HCT116 (cell line): ENCODE results near the gene GNGT1. TPM values are rescaled to one million over a fixed set of nuclear protein-coding genes. Genes with fewer than 3 reads are reported as not detected.

Source experiments
- ATAC-seq: fragments of 200-7000 bp; cut with Tn5 transposase; 2 replicates; pipeline ENCODE4 v1.9.1; 2020; ENCODE audit warnings: mild to moderate bottlenecking, moderate library complexity
- BruUV-seq: library from RNA; stranded (reverse); fragments of 400-500 nt; replicated peaks from 2 replicates; lab custom pipeline; 2021; lab: Mats Ljungman, UMichigan
- CTCF ChIA-PET: fragments of 300-600 bp; sonication (Branson Sonifier 250); formaldehyde crosslinking; loops from one replicate; lab custom pipeline; 2021; ENCODE audit warnings: antibody characterized with exemption; lab: Charles Lee
- POLR2A ChIA-PET: fragments of 300-600, 350-600 bp; sonication (Branson Sonifier 250); formaldehyde crosslinking; loops from one replicate; lab custom pipeline; 2021; ENCODE audit warnings: antibody characterized with exemption; lab: Charles Lee
- RAD21 ChIA-PET, 2 experiments: fragments of 300-600 bp; sonication (Branson Sonifier 250); formaldehyde crosslinking; loops; one replicate each; lab custom pipeline; 2023; ENCODE audit warnings: low total read pairs in 2 of 2; ENCODE audit not compliant: uncharacterized antibody in 2 of 2, unreplicated experiment in 2 of 2, low non-redundant PET in 1 of 2; lab: Charles Lee
- DNase-seq: peaks from one replicate; pipeline ENCODE4 v3.0.0-alpha.2; 2010; ENCODE audit warnings: low read depth, low spot score
- H2AFZ ChIP-seq: fragments of 200-600 bp; shearing (Covaris generic), sonication (generic); 2 replicates; pipeline ENCODE4 v1.6.1; 2017; ENCODE audit warnings: low read depth, mixed run types, mixed read lengths, antibody characterized with exemption, low read length; ENCODE audit not compliant: poor library complexity, severe bottlenecking
- H3K27ac ChIP-seq: 2 replicates; pipeline ENCODE4 v1.5.1; 2012; ENCODE audit warnings: low read depth, low read length
- H3K27me3 ChIP-seq: fragments of 200-600 bp; sonication (generic); 2 replicates; pipeline ENCODE4 v1.6.1; 2016; ENCODE audit warnings: mixed run types, low read length, mixed read lengths; ENCODE audit not compliant: insufficient read depth
- H3K36me3 ChIP-seq, 2 experiments: fragments of 200-500 bp in 1 of 2; fragments of 200-600 bp in 1 of 2; sonication (Bioruptor generic) in 1 of 2; sonication (generic) in 1 of 2; 2 replicates each; pipeline versions ENCODE4 v1.5.1 to v1.6.1; 2014 to 2016; ENCODE audit warnings: low read length in 2 of 2, inconsistent platforms in 1 of 2, mixed read lengths in 1 of 2, mixed run types in 1 of 2; ENCODE audit not compliant: insufficient read depth in 2 of 2, control insufficient read depth in 1 of 2
- H3K4me1 ChIP-seq, 2 experiments: fragments of 200-600 bp in 1 of 2; sonication (generic) in 1 of 2; 2 replicates each; pipeline versions ENCODE4 v1.5.1 to v1.6.1; 2012 to 2017; ENCODE audit warnings: low read length in 2 of 2, inconsistent platforms in 1 of 2, mild to moderate bottlenecking in 1 of 2, mixed read lengths in 1 of 2, mixed run types in 1 of 2, moderate library complexity in 1 of 2; ENCODE audit not compliant: insufficient read depth in 2 of 2, control insufficient read depth in 1 of 2
- H3K4me2 ChIP-seq: fragments of 200-600 bp; sonication (generic); 2 replicates; pipeline ENCODE4 v1.6.1; 2017; ENCODE audit warnings: mixed run types, low read length, mixed read lengths
- H3K4me3 ChIP-seq, 2 experiments: fragments of 200-600 bp in 1 of 2; sonication (generic) in 1 of 2; replicated peaks in 1 of 2; 2 replicates each; pipeline ENCODE4 v1.5.1; 2011 to 2016; ENCODE audit warnings: low read length in 2 of 2, control low read depth in 1 of 2, low read depth in 1 of 2, mild to moderate bottlenecking in 1 of 2, mixed read lengths in 1 of 2, mixed run types in 1 of 2
- H3K79me2 ChIP-seq: fragments of 200-600 bp; sonication (generic); 2 replicates; pipeline ENCODE4 v1.6.1; 2017; ENCODE audit warnings: mild to moderate bottlenecking, mixed run types, low read length, moderate library complexity, mixed read lengths; ENCODE audit not compliant: insufficient read depth
- H3K9ac ChIP-seq: fragments of 200-600 bp; sonication (generic); 2 replicates; pipeline ENCODE4 v1.6.1; 2016; ENCODE audit warnings: low read length, mixed read lengths
- H3K9me2 ChIP-seq: fragments of 200-600 bp; sonication (generic), shearing (Covaris generic); 2 replicates; pipeline ENCODE4 v1.6.1; 2017; ENCODE audit warnings: mixed run types, mild to moderate bottlenecking, moderate library complexity; ENCODE audit not compliant: insufficient read depth
- H3K9me3 ChIP-seq, 2 experiments: fragments of 200-500 bp in 1 of 2; fragments of 200-600 bp in 1 of 2; sonication (Bioruptor generic) in 1 of 2; sonication (generic) in 1 of 2; 2 replicates each; pipeline ENCODE4 v1.6.1; 2014 to 2017; ENCODE audit warnings: low read length in 2 of 2, mixed read lengths in 2 of 2, inconsistent platforms in 1 of 2, low read depth in 1 of 2, mild to moderate bottlenecking in 1 of 2, mixed run types in 1 of 2, moderate library complexity in 1 of 2; ENCODE audit not compliant: control insufficient read depth in 1 of 2, insufficient read depth in 1 of 2
- H4K20me1 ChIP-seq: fragments of 200-600 bp; sonication (generic), shearing (Covaris generic); 2 replicates; pipeline ENCODE4 v1.6.1; 2017; ENCODE audit warnings: mixed run types, mild to moderate bottlenecking, moderate library complexity; ENCODE audit not compliant: insufficient read depth
- ATF3 ChIP-seq: IDR thresholded peaks from 2 replicates; pipeline ENCODE4 v1.6.1; 2012
- CEBPB ChIP-seq: IDR thresholded peaks from 2 replicates; pipeline ENCODE4 v1.6.1; 2012; ENCODE audit warnings: low read depth
- CTCF ChIP-seq, 3 experiments: fragments of 200-600 bp in 1 of 3; sonication (generic) in 1 of 3; IDR thresholded peaks in 2 of 3; conservative IDR thresholded peaks in 1 of 3; 2 replicates each; pipeline ENCODE4 v1.5.1; 2012 to 2017; ENCODE audit warnings: low read depth in 2 of 3, low read length in 2 of 3, antibody characterized with exemption in 1 of 3, borderline replicate concordance in 1 of 3, control low read depth in 1 of 3, mild to moderate bottlenecking in 1 of 3, mixed read lengths in 1 of 3, mixed run types in 1 of 3, moderate library complexity in 1 of 3; ENCODE audit not compliant: insufficient read depth in 1 of 3
- EZH2 ChIP-seq: fragments of 200-600 bp; sonication (generic); IDR thresholded peaks from 2 replicates; pipeline ENCODE4 v1.6.1; 2017; ENCODE audit warnings: antibody characterized with exemption, mixed run types
- EZH2phosphoT487 ChIP-seq: fragments of 200-600 bp; IDR thresholded peaks from 2 replicates; pipeline ENCODE4 v1.6.1; 2018; ENCODE audit warnings: antibody characterized with exemption, borderline replicate concordance
- JUND ChIP-seq: IDR thresholded peaks from 2 replicates; pipeline ENCODE4 v1.6.1; 2012
- POLR2A ChIP-seq: IDR thresholded peaks from 2 replicates; pipeline ENCODE4 v1.7.0; 2011; ENCODE audit warnings: borderline replicate concordance; ENCODE audit not compliant: insufficient read depth, insufficient read length; ENCODE audit errors: extremely low read depth
- POLR2AphosphoS5 ChIP-seq: IDR thresholded peaks from 2 replicates; pipeline ENCODE4 v1.6.1; 2011; ENCODE audit warnings: mild to moderate bottlenecking, low read depth, low read length, moderate library complexity
- RAD21 ChIP-seq: IDR thresholded peaks from 2 replicates; pipeline ENCODE4 v1.6.1; 2012; ENCODE audit warnings: low read depth, mild to moderate bottlenecking
- REST ChIP-seq: IDR thresholded peaks from 2 replicates; pipeline ENCODE4 v1.6.1; 2012; ENCODE audit warnings: low read depth
- SIN3A ChIP-seq: IDR thresholded peaks from 2 replicates; pipeline ENCODE4 v1.6.1; 2012; ENCODE audit warnings: low read depth
- SP1 ChIP-seq: IDR thresholded peaks from 2 replicates; pipeline ENCODE4 v1.6.1; 2012; ENCODE audit warnings: low read depth
- SRF ChIP-seq: IDR thresholded peaks from 2 replicates; pipeline ENCODE4 v1.6.1; 2012; ENCODE audit warnings: low read depth
- TCF7L2 ChIP-seq: IDR thresholded peaks from 2 replicates; pipeline ENCODE4 v1.7.0; 2011; ENCODE audit warnings: borderline replicate concordance, inconsistent platforms; ENCODE audit not compliant: insufficient read depth, insufficient read length; ENCODE audit errors: extremely low read depth
- YY1 ChIP-seq: IDR thresholded peaks from 2 replicates; pipeline ENCODE4 v1.6.1; 2011; ENCODE audit warnings: low read length, low read depth, moderate library complexity, mild to moderate bottlenecking; ENCODE audit not compliant: insufficient replicate concordance; ENCODE audit errors: extremely low read depth
- ZFX ChIP-seq: fragments of 450-650 bp; IDR thresholded peaks from 2 replicates; pipeline ENCODE4 v1.6.1; 2017
- ZNF274 ChIP-seq: fragments of 200-500 bp; sonication (Bioruptor generic); IDR thresholded peaks from 2 replicates; pipeline ENCODE4 v1.6.1; 2014; ENCODE audit warnings: mild to moderate bottlenecking, low read depth, low read length, inconsistent platforms
- intact Hi-C: fragments of 100-400 bp; cut with micrococcal nuclease; formaldehyde crosslinking; loops from 2 replicates; pipeline ENCODE4 v1.10.0; 2022
- total RNA-seq: library from RNA; stranded (reverse); gene quantifications from one replicate; pipeline ENCODE4 v1.2.1, GENCODE V29; 2021; ENCODE audit not compliant: unreplicated experiment

The GNGT1 gene
- total RNA-seq, 1 experiment from 2014 or later: 0.91 TPM

GRCh38 chr7:93884541-93884940 is 21.8 kb upstream of the GNGT1 start (continued):
- TF ChIP-seq REST: no peak
- TF ChIP-seq, all 23 proteins: peak for 0

GRCh38 chr7:93889261-93889660 is 17.1 kb upstream of the GNGT1 start:
- Histone ChIP-seq H3K36me3 (no peaks in the 10 kb centered on the region), H3K27ac (no peak overlapping the region), H3K4me2 (no peak overlapping the region), H4K20me1 (no peaks in the 10 kb centered on the region), H2AFZ (no peak overlapping the region), H3K27me3 (no peaks in the 10 kb centered on the region), H3K9ac (no peak overlapping the region), H3K79me2 (no peaks in the 10 kb centered on the region), H3K9me3 (no peaks in the 10 kb centered on the region), H3K4me3 (no peak overlapping the region), H3K4me1 (no peaks in the 10 kb centered on the region), H3K9me2 (no peaks in the 10 kb centered on the region)
- CTCF ChIA-PET: interaction anchor here (1.1 kb wide), 1 partner anchor 13 kb away, joined by 4 read pairs; no protein-coding TSS in a partner anchor
- POLR2A ChIA-PET: no interaction called here
- ATAC-seq: no peak
- RAD21 ChIA-PET: no interaction called here
- DNase-seq: no peak
- BruUV-seq: no TSS peak
- intact Hi-C loops: no loop called here
- TF ChIP-seq POLR2A (no peak), ATF3 (no peak), CEBPB (no peak), YY1 (no peak), REST (no peak), SIN3A (no peak), ZFX (no peak), TCF7L2 (no peak), SP1 (no peak), JUND (no peak), POLR2AphosphoS5 (no peak), SRF (no peak), RAD21 (no peak), CTCF (IDR thresholded peaks at IDR 0.05 in 2 of 3, conservative IDR thresholded peaks at IDR 0.05 in 1 of 3; ENCODE audit: borderline replicate concordance in 1 of 3, insufficient read depth in 1 of 3, low read depth in 2 of 3, low read length in 2 of 3) (no peak), ZNF274 (no peak), EZH2 (no peak), EZH2phosphoT487 (no peak)
